Measurements from ENCODE around the gene KCNQ1. TPM values are rescaled to one million over a fixed set of nuclear protein-coding genes. Genes with fewer than 3 reads are reported as not detected.

Gene KCNQ1
- total RNA-seq, 1 experiment from 2014 or later = 2.3 TPM

DNA sequence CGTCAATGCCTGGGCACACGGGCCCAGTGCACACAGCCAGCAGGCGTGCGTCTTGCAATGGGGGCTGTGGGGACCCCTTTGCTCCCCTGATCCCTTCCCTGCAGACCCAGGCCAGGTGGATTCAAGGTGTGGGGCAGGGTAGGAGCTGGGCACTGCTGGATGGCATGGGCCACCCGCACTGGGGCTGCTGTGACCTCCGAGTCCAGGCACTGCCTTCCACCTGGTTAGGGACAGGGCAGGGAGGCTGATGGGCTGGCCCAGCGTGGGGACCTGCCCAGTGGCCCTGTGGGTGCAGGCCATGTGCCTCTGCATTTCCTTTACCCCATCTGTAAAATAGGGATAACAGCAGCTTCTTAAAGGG, 22.9 kb downstream of the KCNQ1 start:
- no peak overlapping the region for H4K8ac ChIP-seq (replicated peaks; ENCODE audit: insufficient read length, low read depth, low read length)
- Mint-ChIP-seq H3K4me3 (no peak overlapping the region), H3K27me3 (ENCODE audit: low read depth) (peaks cover 82% of the 10 kb centered on the region), H3K9me3 (no peaks in the 10 kb centered on the region), H3K36me3 (ENCODE audit: insufficient read depth in 1 of 3, low read depth in 3 of 3) (no peaks in the 10 kb centered on the region; a peak in 1 of 7 replicates), H3K4me1 (no peaks in the 10 kb centered on the region), H3K27ac (no peak overlapping the region)
- TF ChIP-seq, protein P1, sequence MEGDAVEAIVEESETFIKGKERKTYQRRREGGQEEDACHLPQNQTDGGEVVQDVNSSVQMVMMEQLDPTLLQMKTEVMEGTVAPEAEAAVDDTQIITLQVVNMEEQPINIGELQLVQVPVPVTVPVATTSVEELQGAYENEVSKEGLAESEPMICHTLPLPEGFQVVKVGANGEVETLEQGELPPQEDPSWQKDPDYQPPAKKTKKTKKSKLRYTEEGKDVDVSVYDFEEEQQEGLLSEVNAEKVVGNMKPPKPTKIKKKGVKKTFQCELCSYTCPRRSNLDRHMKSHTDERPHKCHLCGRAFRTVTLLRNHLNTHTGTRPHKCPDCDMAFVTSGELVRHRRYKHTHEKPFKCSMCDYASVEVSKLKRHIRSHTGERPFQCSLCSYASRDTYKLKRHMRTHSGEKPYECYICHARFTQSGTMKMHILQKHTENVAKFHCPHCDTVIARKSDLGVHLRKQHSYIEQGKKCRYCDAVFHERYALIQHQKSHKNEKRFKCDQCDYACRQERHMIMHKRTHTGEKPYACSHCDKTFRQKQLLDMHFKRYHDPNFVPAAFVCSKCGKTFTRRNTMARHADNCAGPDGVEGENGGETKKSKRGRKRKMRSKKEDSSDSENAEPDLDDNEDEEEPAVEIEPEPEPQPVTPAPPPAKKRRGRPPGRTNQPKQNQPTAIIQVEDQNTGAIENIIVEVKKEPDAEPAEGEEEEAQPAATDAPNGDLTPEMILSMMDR (conservative IDR thresholded peaks at IDR 0.05) = no peak
- H4K91ac ChIP-seq (ENCODE audit: insufficient read length, low read depth, low read length) = no peak overlapping the region
- H4K5ac ChIP-seq (ENCODE audit: insufficient read length, low read depth, low read length) = no peak overlapping the region
- H2BK120ac ChIP-seq (ENCODE audit: low read depth, low read length, poor library complexity, severe bottlenecking) = no peak overlapping the region
- no peak overlapping the region for H2BK12ac ChIP-seq (ENCODE audit: insufficient read length, low read depth, low read length)
- H3K27me3 ChIP-seq (ENCODE audit: insufficient read depth, low read length) = peaks cover 5% of the 10 kb centered on the region; the same call in 1 of the 2 replicates
- H3K4ac ChIP-seq (ENCODE audit: low read depth, low read length) = no peak overlapping the region
- H3T11ph ChIP-seq (ENCODE audit: low read length) = no peak overlapping the region
- H3K14ac ChIP-seq (ENCODE audit: insufficient read depth, low read length) = no peak overlapping the region
- H3K23ac ChIP-seq (ENCODE audit: insufficient read length, low read depth, low read length) = no peak overlapping the region
- no peak overlapping the region for H2BK20ac ChIP-seq (ENCODE audit: low read depth, low read length, poor library complexity, severe bottlenecking)
- no peak overlapping the region for H2BK15ac ChIP-seq (ENCODE audit: low read depth, low read length)
- DNase-seq = no peak
- no peak overlapping the region for H3K18ac ChIP-seq (ENCODE audit: insufficient read length, low read depth, low read length)
- H3K23me2 ChIP-seq (ENCODE audit: insufficient read length, low read depth, low read length, poor library complexity, severe bottlenecking) = no peaks in the 10 kb centered on the region
- no peak overlapping the region for H2BK5ac ChIP-seq (ENCODE audit: insufficient read length, low read length)
- no peak overlapping the region for H3K56ac ChIP-seq (ENCODE audit: insufficient read length, low read depth, low read length)
- H3K4me1 ChIP-seq (ENCODE audit: insufficient read depth, low read length) = no peaks in the 10 kb centered on the region
- no peaks in the 10 kb centered on the region for H3K79me1 ChIP-seq (ENCODE audit: insufficient read depth, low read depth, low read length, poor library complexity, severe bottlenecking)
- WGBS (ENCODE audit: extremely low coverage, insufficient read length, low lambda C conversion rate) = no CpG with 5 or more reads among the region's 7 CpGs
- no peaks in the 10 kb centered on the region for H4K20me1 ChIP-seq (ENCODE audit: control insufficient read depth, insufficient read depth, insufficient read length)
- H2AFZ ChIP-seq (ENCODE audit: low read length) = no peak overlapping the region
- no peaks in the 10 kb centered on the region for H3K79me2 ChIP-seq (ENCODE audit: insufficient read depth, low read length)
- no peak overlapping the region for H3K9ac ChIP-seq (ENCODE audit: extremely low read depth, insufficient read length, low read length)
- H2AK5ac ChIP-seq (ENCODE audit: insufficient read length, low read length) = no peak overlapping the region
- H3K9me3 ChIP-seq (ENCODE audit: control insufficient read depth, low read depth, low read length) = no peaks in the 10 kb centered on the region
- H3K4me2 ChIP-seq (ENCODE audit: insufficient read depth, insufficient read length, low read length) = no peak overlapping the region
- no peak overlapping the region for H3K27ac ChIP-seq (ENCODE audit: insufficient read length, low read depth, low read length)

All from H9 (cell line).